CD4-positive, alpha-beta T cell (primary cell): ENCODE results near the gene ZNF570. TPM values are rescaled to one million over a fixed set of nuclear protein-coding genes. Genes with fewer than 3 reads are reported as not detected.

ENCODE experiments used
- ATAC-seq: fragments of 200-7000 bp; cut with Tn5 transposase; one replicate; pipeline ENCODE4 v1.10.0; 2022; ENCODE audit warnings: mild to moderate bottlenecking; ENCODE audit not compliant: poor library complexity
- CTCF ChIA-PET: fragments of 350-600 bp; sonication (Branson Sonifier 250); formaldehyde crosslinking; loops from one replicate; lab custom pipeline; 2021; ENCODE audit warnings: antibody characterized with exemption, inconsistent platforms; lab: Charles Lee
- POLR2A ChIA-PET: fragments of 350-600 bp; sonication (Branson Sonifier 250); formaldehyde crosslinking; loops from one replicate; lab custom pipeline; 2021; ENCODE audit warnings: antibody characterized with exemption, inconsistent platforms; lab: Charles Lee
- DNase-seq, 14 experiments: peaks; one replicate each; pipeline ENCODE4 v3.0.0-alpha.2; 2013 to 2020; ENCODE audit warnings: mixed read lengths in 2 of 14
- H3K27ac ChIP-seq, 2 donors: one replicate each; pipeline versions ENCODE4 v1.5.1 to v1.7.0; 2013; ENCODE audit warnings: low read length in 2 of 2, low read depth in 1 of 2, mild to moderate bottlenecking in 1 of 2
- H3K27me3 ChIP-seq, 2 experiments: 1 replicate in 1 of 2; 2 replicates in 1 of 2; pipeline versions ENCODE4 v1.6.1 to v1.7.0; 2013; ENCODE audit warnings: low read length in 2 of 2, control low read depth in 1 of 2, mild to moderate bottlenecking in 1 of 2, moderate library complexity in 1 of 2; ENCODE audit not compliant: insufficient read depth in 2 of 2, control insufficient read depth in 1 of 2
- H3K36me3 ChIP-seq: one replicate; pipeline ENCODE4 v1.6.1; 2013; ENCODE audit warnings: low read length, control low read depth; ENCODE audit not compliant: insufficient read depth
- H3K4me1 ChIP-seq: one replicate; pipeline ENCODE4 v1.6.1; 2013; ENCODE audit warnings: low read length, control low read depth; ENCODE audit not compliant: insufficient read depth
- H3K4me3 ChIP-seq: one replicate; pipeline ENCODE4 v1.5.1; 2013; ENCODE audit warnings: mild to moderate bottlenecking, low read length, moderate library complexity
- H3K9me3 ChIP-seq, 2 experiments: 1 replicate in 1 of 2; 2 replicates in 1 of 2; pipeline versions ENCODE4 v1.6.1 to v1.7.0; 2013; ENCODE audit warnings: low read length in 2 of 2, mild to moderate bottlenecking in 2 of 2, control low read depth in 1 of 2, moderate library complexity in 1 of 2; ENCODE audit not compliant: control insufficient read depth in 1 of 2, insufficient read depth in 1 of 2
- H3K27ac Mint-ChIP-seq: one replicate; pipeline ENCODE4 v1.8.0; 2020; ENCODE audit warnings: mixed read lengths
- H3K27me3 Mint-ChIP-seq: one replicate; pipeline ENCODE4 v1.8.0; 2021; ENCODE audit warnings: mixed read lengths
- H3K36me3 Mint-ChIP-seq: one replicate; pipeline ENCODE4 v1.8.0; 2021; ENCODE audit warnings: low read depth, mixed read lengths
- H3K4me1 Mint-ChIP-seq: one replicate; pipeline ENCODE4 v1.8.0; 2021; ENCODE audit warnings: low read depth, mixed read lengths
- H3K4me3 Mint-ChIP-seq: one replicate; pipeline ENCODE4 v1.8.0; 2020; ENCODE audit warnings: mild to moderate bottlenecking, mixed read lengths
- H3K9me3 Mint-ChIP-seq: one replicate; pipeline ENCODE4 v1.8.0; 2020; ENCODE audit warnings: mixed read lengths
- intact Hi-C, 2 experiments: fragments of 100-400 bp; cut with DNase I in 1 of 2; cut with micrococcal nuclease in 1 of 2; formaldehyde crosslinking; loops; one replicate each; pipeline versions ENCODE4 v1.15.1 to v1.9.0; 2023 to 2025; cut with DNase I, micrococcal nuclease
- total RNA-seq, 174 experiments: library from RNA in 2 of 174; stranded (reverse) in 2 of 174; gene quantifications; one replicate each; pipeline ENCODE4 v1.2.3 and lab custom pipeline; 2021 to 2026
- TF ChIP-seq, protein P1 (sequence below): fragments of 200-600 bp; IDR thresholded peaks from one replicate; pipeline ENCODE4 v1.8.0; 2022; ENCODE audit warnings: antibody characterized with exemption, mild to moderate bottlenecking

The ZNF570 gene
- total RNA-seq, 2 experiments from 2014 or later, result 8.3 to 9.1 TPM

- Histone ChIP-seq H3K27ac (no peak overlapping the region), H3K9me3 (peaks cover 58 to 72% of the 10 kb centered on the region in 2 experiments), H3K4me3 (no peak overlapping the region), H3K36me3 (no peaks in the 10 kb centered on the region), H3K4me1 (no peaks in the 10 kb centered on the region), H3K27me3 (peaks cover 0 to 2% of the 10 kb centered on the region in 2 experiments)
- H3K27ac Mint-ChIP-seq, result no peak overlapping the region
- peaks cover 19% of the 10 kb centered on the region for H3K9me3 Mint-ChIP-seq
- CTCF ChIA-PET, result no interaction called here
- H3K27me3 Mint-ChIP-seq, result no peaks in the 10 kb centered on the region
- no peak overlapping the region for H3K4me3 Mint-ChIP-seq
- intact Hi-C loops, result no loop called here
- peaks cover 55% of the 10 kb centered on the region for H3K36me3 Mint-ChIP-seq
- DNase-seq (no peak), ATAC-seq (no peak)
- TF ChIP-seq, protein P1, sequence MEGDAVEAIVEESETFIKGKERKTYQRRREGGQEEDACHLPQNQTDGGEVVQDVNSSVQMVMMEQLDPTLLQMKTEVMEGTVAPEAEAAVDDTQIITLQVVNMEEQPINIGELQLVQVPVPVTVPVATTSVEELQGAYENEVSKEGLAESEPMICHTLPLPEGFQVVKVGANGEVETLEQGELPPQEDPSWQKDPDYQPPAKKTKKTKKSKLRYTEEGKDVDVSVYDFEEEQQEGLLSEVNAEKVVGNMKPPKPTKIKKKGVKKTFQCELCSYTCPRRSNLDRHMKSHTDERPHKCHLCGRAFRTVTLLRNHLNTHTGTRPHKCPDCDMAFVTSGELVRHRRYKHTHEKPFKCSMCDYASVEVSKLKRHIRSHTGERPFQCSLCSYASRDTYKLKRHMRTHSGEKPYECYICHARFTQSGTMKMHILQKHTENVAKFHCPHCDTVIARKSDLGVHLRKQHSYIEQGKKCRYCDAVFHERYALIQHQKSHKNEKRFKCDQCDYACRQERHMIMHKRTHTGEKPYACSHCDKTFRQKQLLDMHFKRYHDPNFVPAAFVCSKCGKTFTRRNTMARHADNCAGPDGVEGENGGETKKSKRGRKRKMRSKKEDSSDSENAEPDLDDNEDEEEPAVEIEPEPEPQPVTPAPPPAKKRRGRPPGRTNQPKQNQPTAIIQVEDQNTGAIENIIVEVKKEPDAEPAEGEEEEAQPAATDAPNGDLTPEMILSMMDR, result no peak
- no peaks in the 10 kb centered on the region for H3K4me1 Mint-ChIP-seq
- POLR2A ChIA-PET, result no interaction called here
These were observed 23.1 kb downstream of the ZNF570 start for GRCh38 chr19:37492213-37492612.

- no peak overlapping the region for H3K4me3 Mint-ChIP-seq
- peaks cover 45% of the 10 kb centered on the region for H3K36me3 Mint-ChIP-seq
- peaks cover 21% of the 10 kb centered on the region for H3K9me3 Mint-ChIP-seq
- intact Hi-C loops, result loop anchor here (1.0 to 10.0 kb wide), 7 partner anchors 37 to 1291 kb away; partner anchors contain the start of genes ZNF540 (in 2 of the 2), ZNF570 (in 2 of the 2), ZNF571 (in 2 of the 2) and ZNF146 (in 1 of the 2)
- H3K27me3 Mint-ChIP-seq, result no peaks in the 10 kb centered on the region
- CTCF ChIA-PET, result interaction anchor here (1.0 to 1.6 kb wide), 3 partner anchors 46 to 533 kb away, joined by 5 to 6 read pairs (median 5); partner anchors contain the start of gene ZNF527
- peaks cover 20% of the 10 kb centered on the region for H3K4me1 ChIP-seq
- DNase-seq, result peak in 2 of 14 experiments; percentile 1 to 32
- peak; percentile 11 for ATAC-seq
- H3K36me3 ChIP-seq, result no peaks in the 10 kb centered on the region
- H3K27ac ChIP-seq, result peak overlapping the region; percentile 88 to 92
- POLR2A ChIA-PET, result interaction anchor here (0.8 to 2.4 kb wide), 27 partner anchors 19 to 1291 kb away, joined by 3 to 133 read pairs (median 7); partner anchors contain the start of genes SIPA1L3, ZFP30, ZNF146 and ZNF260
- peak overlapping the region; percentile 68 for H3K4me3 ChIP-seq
- H3K9me3 ChIP-seq, result peaks cover 6 to 42% of the 10 kb centered on the region in 2 experiments
- TF ChIP-seq, protein P1, result no peak
- H3K27me3 ChIP-seq, result no peaks in the 10 kb centered on the region
- H3K27ac Mint-ChIP-seq, result no peak overlapping the region
- no peaks in the 10 kb centered on the region for H3K4me1 Mint-ChIP-seq
These were observed 36.8 kb downstream of the ZNF570 start for GRCh38 chr19:37505958-37506386.

DNA sequence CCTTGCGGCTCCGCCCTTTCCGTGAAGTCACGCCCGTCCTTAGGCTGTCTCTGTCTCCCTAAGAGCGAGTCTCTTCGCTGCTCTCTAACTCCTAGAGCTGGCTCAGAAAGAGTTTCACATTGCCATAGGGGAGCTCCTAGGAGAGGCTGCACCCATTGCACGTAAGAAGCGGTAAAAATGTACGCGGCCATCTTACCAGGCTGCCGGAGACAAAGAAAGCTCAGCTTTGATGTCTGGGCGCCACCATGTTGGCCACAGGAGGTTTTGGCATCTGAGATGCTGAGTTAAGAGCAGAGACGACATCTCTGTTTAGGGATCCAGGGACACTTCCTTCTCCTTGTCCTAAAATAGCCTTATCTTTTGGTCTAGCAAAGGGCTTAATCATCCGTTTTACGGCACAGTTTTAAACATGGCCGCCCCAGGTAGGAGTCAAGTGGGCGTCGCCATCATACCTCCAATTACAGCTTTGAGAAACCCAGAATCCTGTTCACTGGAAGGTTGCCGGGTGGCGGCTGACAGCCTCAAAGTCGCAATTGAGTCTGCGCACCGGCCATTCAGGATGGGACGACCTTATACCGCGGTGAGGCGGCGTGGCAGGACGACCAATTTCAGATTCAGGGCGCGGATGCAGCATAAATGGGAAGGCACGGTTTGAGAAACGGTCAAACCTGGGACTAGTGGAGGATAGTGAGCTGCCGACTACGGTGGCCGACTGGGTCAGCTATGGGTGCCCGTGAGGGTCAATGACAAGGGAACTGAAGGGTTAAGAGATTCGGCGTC is 37.4 kb downstream of the ZNF570 start, which contains the start of gene ZNF793:
ZNF793 (plus strand) TSS at position 553 of the 780 bp plus-strand sequence. CDS start 16,501 bp downstream, outside the sequence.
- peak; percentile 85 for ATAC-seq
- DNase-seq, result peak; percentile 68 to 92 (median 78)
- Histone ChIP-seq H3K27ac (peak within 1 kb of the TSS; percentile 88 to 92), H3K9me3 (peaks cover 11 to 36% of the 10 kb centered on the region in 2 experiments), H3K27me3 (no peaks in the 10 kb centered on the region), H3K4me1 (peaks cover 20% of the 10 kb centered on the region), H3K36me3 (no peaks in the 10 kb centered on the region), H3K4me3 (peak within 1 kb of the TSS; percentile 68)
- ChIA-PET POLR2A (interaction anchor here (0.6 to 2.4 kb wide), 33 partner anchors 20 to 1292 kb away, joined by 3 to 133 read pairs (median 5); partner anchors contain the start of genes PSMD8, SIPA1L3, ZFP14 and ZFP30), CTCF (interaction anchor here (1.0 to 1.6 kb wide), 3 partner anchors 46 to 533 kb away, joined by 5 to 6 read pairs (median 5); partner anchors contain the start of gene ZNF527)
- intact Hi-C loops, result loop anchor here (1.0 to 10.0 kb wide), 7 partner anchors 37 to 1292 kb away; partner anchors contain the start of genes ZNF540 (in 2 of the 2), ZNF570 (in 2 of the 2), ZNF571 (in 2 of the 2) and ZNF146 (in 1 of the 2)
- H3K4me1 Mint-ChIP-seq, result no peaks in the 10 kb centered on the region
- H3K27me3 Mint-ChIP-seq, result no peaks in the 10 kb centered on the region
- no peak within 1 kb of the TSS for H3K27ac Mint-ChIP-seq
- H3K36me3 Mint-ChIP-seq, result peaks cover 51% of the 10 kb centered on the region
- H3K9me3 Mint-ChIP-seq, result peaks cover 19% of the 10 kb centered on the region
- H3K4me3 Mint-ChIP-seq, result no peak within 1 kb of the TSS
- TF ChIP-seq, protein P1, result no peak
